Measurements from ENCODE around the gene USP22. TPM values are rescaled to one million over a fixed set of nuclear protein-coding genes. Genes with fewer than 3 reads are reported as not detected.

The USP22 gene
- total and polyA plus RNA-seq, 4 donors = 33.3 to 180 (median 112) TPM

GRCh38 chr17:21035406-21035805 is 7.4 kb downstream of the USP22 start:
- no peak overlapping the region for H3K9ac ChIP-seq (ENCODE audit: insufficient read depth in 1 of 2, low read length in 2 of 2)
- H3K4me1 ChIP-seq (ENCODE audit: control insufficient read depth in 5 of 5, insufficient read depth in 5 of 5, low read length in 5 of 5) = peaks cover 20 to 62% (median 33%) of the 10 kb centered on the region in 5 donors
- H3K4me3 ChIP-seq = no peak overlapping the region
- no peak overlapping the region for H3K27ac ChIP-seq (ENCODE audit: low read depth in 1 of 2, low read length in 1 of 2)
- no peaks in the 10 kb centered on the region for H3K27me3 ChIP-seq (ENCODE audit: control insufficient read depth in 3 of 3, insufficient read depth in 3 of 3, low read length in 2 of 3)
- no peak for TF ChIP-seq CTCF (IDR thresholded peaks at IDR 0.05; ENCODE audit: control extremely low read depth, extremely low read depth)
- peaks cover 0 to 7% (median 3%) of the 10 kb centered on the region in 4 donors for H3K36me3 ChIP-seq (ENCODE audit: control insufficient read depth in 4 of 4, insufficient read depth in 4 of 4, low read length in 4 of 4)
- DNase-seq (no peak), ATAC-seq (ENCODE audit: insufficient read depth, low FRiP score) (no peak)
- H3K9me3 ChIP-seq (ENCODE audit: control insufficient read depth in 4 of 4, insufficient read depth in 3 of 4, low read length in 3 of 4) = no peaks in the 10 kb centered on the region
- 70 to 79% methylated on average over 7 of the region's 7 CpGs for WGBS, 2 donors

- WGBS, 2 donors = 16 to 28% methylated on average over 13 of the region's 13 CpGs
- Histone ChIP-seq H3K4me3 (no peak overlapping the region), H3K36me3 (ENCODE audit: control insufficient read depth in 4 of 4, insufficient read depth in 4 of 4, low read length in 4 of 4) (peaks cover 0 to 7% (median 4%) of the 10 kb centered on the region in 4 donors), H3K9ac (ENCODE audit: insufficient read depth in 1 of 2, low read length in 2 of 2) (no peak overlapping the region), H3K27ac (ENCODE audit: low read depth in 1 of 2, low read length in 1 of 2) (peak overlapping the region; percentile 56 to 76), H3K9me3 (ENCODE audit: control insufficient read depth in 4 of 4, insufficient read depth in 3 of 4, low read length in 3 of 4) (no peaks in the 10 kb centered on the region), H3K4me1 (ENCODE audit: control insufficient read depth in 5 of 5, insufficient read depth in 5 of 5, low read length in 5 of 5) (peaks cover 21 to 56% (median 34%) of the 10 kb centered on the region in 5 donors), H3K27me3 (ENCODE audit: control insufficient read depth in 3 of 3, insufficient read depth in 3 of 3, low read length in 2 of 3) (no peaks in the 10 kb centered on the region)
- TF ChIP-seq CTCF (IDR thresholded peaks at IDR 0.05; ENCODE audit: control extremely low read depth, extremely low read depth) = no peak
- DNase-seq (peak in 1 of 3 donors; percentile 32), ATAC-seq (ENCODE audit: insufficient read depth, low FRiP score) (no peak)
Measured at GRCh38 chr17:21034340-21035235, 8.2 kb downstream of the USP22 start.

- 71 to 84% methylated on average over 2 of the region's 2 CpGs for WGBS, 2 donors
- no peak overlapping the region for H3K9ac ChIP-seq (ENCODE audit: insufficient read depth in 1 of 2, low read length in 2 of 2)
- no peak overlapping the region for H3K4me3 ChIP-seq
- no peak for ATAC-seq (ENCODE audit: insufficient read depth, low FRiP score)
- no peak overlapping the region for H3K27ac ChIP-seq (ENCODE audit: low read depth in 1 of 2, low read length in 1 of 2)
- peaks cover 23 to 64% (median 42%) of the 10 kb centered on the region in 5 donors for H3K4me1 ChIP-seq (ENCODE audit: control insufficient read depth in 5 of 5, insufficient read depth in 5 of 5, low read length in 5 of 5)
- no peak for DNase-seq
- TF ChIP-seq CTCF (IDR thresholded peaks at IDR 0.05; ENCODE audit: control extremely low read depth, extremely low read depth) = no peak
- peaks cover 0 to 11% (median 5%) of the 10 kb centered on the region in 4 donors for H3K36me3 ChIP-seq (ENCODE audit: control insufficient read depth in 4 of 4, insufficient read depth in 4 of 4, low read length in 4 of 4)
- no peaks in the 10 kb centered on the region for H3K27me3 ChIP-seq (ENCODE audit: control insufficient read depth in 3 of 3, insufficient read depth in 3 of 3, low read length in 2 of 3)
- H3K9me3 ChIP-seq (ENCODE audit: control insufficient read depth in 4 of 4, insufficient read depth in 3 of 4, low read length in 3 of 4) = no peaks in the 10 kb centered on the region
Measured at GRCh38 chr17:21033350-21033749, 9.5 kb downstream of the USP22 start.
